ENCODE measurements around the gene RGS6.

RGS6 gene

GRCh38 chr14:72540836-72541235 is 608.6 kb downstream of the RGS6 start:
- H3K79me2 ChIP-seq (ENCODE audit: insufficient read depth, low read depth): no peaks in the 10 kb centered on the region
- H3K27me3 ChIP-seq (ENCODE audit: insufficient read depth, low read depth): no peaks in the 10 kb centered on the region
- no peaks in the 10 kb centered on the region for H3K36me3 ChIP-seq (ENCODE audit: insufficient read depth)
- no peak overlapping the region for H3K9ac ChIP-seq
- H3K4me1 ChIP-seq (ENCODE audit: low read depth, poor library complexity, severe bottlenecking): no peaks in the 10 kb centered on the region
- TF ChIP-seq, protein P1, sequence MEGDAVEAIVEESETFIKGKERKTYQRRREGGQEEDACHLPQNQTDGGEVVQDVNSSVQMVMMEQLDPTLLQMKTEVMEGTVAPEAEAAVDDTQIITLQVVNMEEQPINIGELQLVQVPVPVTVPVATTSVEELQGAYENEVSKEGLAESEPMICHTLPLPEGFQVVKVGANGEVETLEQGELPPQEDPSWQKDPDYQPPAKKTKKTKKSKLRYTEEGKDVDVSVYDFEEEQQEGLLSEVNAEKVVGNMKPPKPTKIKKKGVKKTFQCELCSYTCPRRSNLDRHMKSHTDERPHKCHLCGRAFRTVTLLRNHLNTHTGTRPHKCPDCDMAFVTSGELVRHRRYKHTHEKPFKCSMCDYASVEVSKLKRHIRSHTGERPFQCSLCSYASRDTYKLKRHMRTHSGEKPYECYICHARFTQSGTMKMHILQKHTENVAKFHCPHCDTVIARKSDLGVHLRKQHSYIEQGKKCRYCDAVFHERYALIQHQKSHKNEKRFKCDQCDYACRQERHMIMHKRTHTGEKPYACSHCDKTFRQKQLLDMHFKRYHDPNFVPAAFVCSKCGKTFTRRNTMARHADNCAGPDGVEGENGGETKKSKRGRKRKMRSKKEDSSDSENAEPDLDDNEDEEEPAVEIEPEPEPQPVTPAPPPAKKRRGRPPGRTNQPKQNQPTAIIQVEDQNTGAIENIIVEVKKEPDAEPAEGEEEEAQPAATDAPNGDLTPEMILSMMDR (conservative IDR thresholded peaks at IDR 0.05; ENCODE audit: low read depth, low read length): no peak
- no peak overlapping the region for H3K4me3 ChIP-seq (IDR thresholded peaks at IDR 0.05; ENCODE audit: insufficient read depth, low read depth, low read length)
- H3K27ac ChIP-seq: no peak overlapping the region
- H3K4me2 ChIP-seq: no peak overlapping the region
- no peak overlapping the region for H2AFZ ChIP-seq (ENCODE audit: low read depth)
- H4K20me1 ChIP-seq (ENCODE audit: insufficient read depth): no peaks in the 10 kb centered on the region

DNA sequence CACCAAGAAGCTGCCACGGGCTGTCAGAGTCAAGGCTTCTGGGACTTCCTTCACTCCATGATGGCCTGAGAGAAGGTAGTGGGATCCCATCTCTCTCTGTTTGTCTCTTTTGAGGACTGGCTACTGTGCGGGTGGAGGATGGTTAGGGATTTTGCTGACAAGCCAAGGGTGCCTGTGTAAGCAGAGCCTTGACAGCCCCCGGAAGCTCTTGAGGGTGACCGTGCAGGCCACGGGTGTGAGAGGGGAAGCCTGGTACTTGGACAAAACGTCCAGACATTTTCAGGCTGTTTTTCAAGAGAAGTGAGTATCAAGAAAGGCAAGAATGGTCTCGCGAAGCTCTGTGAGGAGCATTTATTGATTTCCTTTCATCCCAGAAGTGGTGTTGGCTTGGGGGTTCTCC is 609.3 kb downstream of the RGS6 start:
- Histone ChIP-seq H3K27ac (no peak overlapping the region), H3K4me2 (no peak overlapping the region), H3K4me3 (IDR thresholded peaks at IDR 0.05; ENCODE audit: insufficient read depth, low read depth, low read length) (no peak overlapping the region), H3K4me1 (ENCODE audit: low read depth, poor library complexity, severe bottlenecking) (no peaks in the 10 kb centered on the region), H3K79me2 (ENCODE audit: insufficient read depth, low read depth) (no peaks in the 10 kb centered on the region), H3K27me3 (ENCODE audit: insufficient read depth, low read depth) (no peaks in the 10 kb centered on the region), H3K36me3 (ENCODE audit: insufficient read depth) (no peaks in the 10 kb centered on the region), H2AFZ (ENCODE audit: low read depth) (no peak overlapping the region), H4K20me1 (ENCODE audit: insufficient read depth) (no peaks in the 10 kb centered on the region), H3K9ac (no peak overlapping the region)
- TF ChIP-seq, protein P1 (conservative IDR thresholded peaks at IDR 0.05; ENCODE audit: low read depth, low read length): no peak

DNA sequence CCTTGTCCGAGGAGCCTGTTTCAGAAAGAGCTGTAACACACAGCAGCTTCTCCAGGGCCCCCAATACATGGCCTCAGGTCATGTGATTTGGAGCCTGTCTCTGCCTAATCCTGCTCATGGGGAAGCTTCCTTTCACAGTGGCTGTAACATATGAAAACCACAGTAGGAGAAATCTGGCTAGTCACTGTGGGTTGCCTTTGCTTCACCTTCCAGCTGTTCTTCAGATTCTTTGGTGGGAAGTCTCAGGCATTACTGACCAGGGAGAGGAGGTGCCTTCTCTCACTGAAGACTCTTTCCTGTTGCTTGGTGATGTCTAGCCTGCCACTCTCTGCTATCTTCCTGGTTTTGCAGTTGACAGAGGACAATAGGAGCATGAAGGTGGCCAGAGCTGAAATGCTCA is 611.1 kb downstream of the RGS6 start:
- Histone ChIP-seq H3K36me3 (ENCODE audit: insufficient read depth) (no peaks in the 10 kb centered on the region), H3K27ac (no peak overlapping the region), H2AFZ (ENCODE audit: low read depth) (no peak overlapping the region), H4K20me1 (ENCODE audit: insufficient read depth) (no peaks in the 10 kb centered on the region), H3K4me1 (ENCODE audit: low read depth, poor library complexity, severe bottlenecking) (no peaks in the 10 kb centered on the region), H3K27me3 (ENCODE audit: insufficient read depth, low read depth) (no peaks in the 10 kb centered on the region), H3K9ac (no peak overlapping the region), H3K4me2 (no peak overlapping the region), H3K4me3 (IDR thresholded peaks at IDR 0.05; ENCODE audit: insufficient read depth, low read depth, low read length) (no peak overlapping the region), H3K79me2 (ENCODE audit: insufficient read depth, low read depth) (no peaks in the 10 kb centered on the region)
- TF ChIP-seq, protein P1 (conservative IDR thresholded peaks at IDR 0.05; ENCODE audit: low read depth, low read length): no peak

GRCh38 chr14:72544615-72545387 is 612.6 kb downstream of the RGS6 start:
- no peaks in the 10 kb centered on the region for H4K20me1 ChIP-seq (ENCODE audit: insufficient read depth)
- H2AFZ ChIP-seq (ENCODE audit: low read depth): no peak overlapping the region
- no peaks in the 10 kb centered on the region for H3K36me3 ChIP-seq (ENCODE audit: insufficient read depth)
- H3K79me2 ChIP-seq (ENCODE audit: insufficient read depth, low read depth): no peaks in the 10 kb centered on the region
- no peak overlapping the region for H3K9ac ChIP-seq
- H3K4me3 ChIP-seq (IDR thresholded peaks at IDR 0.05; ENCODE audit: insufficient read depth, low read depth, low read length): no peak overlapping the region
- no peaks in the 10 kb centered on the region for H3K4me1 ChIP-seq (ENCODE audit: low read depth, poor library complexity, severe bottlenecking)
- no peaks in the 10 kb centered on the region for H3K27me3 ChIP-seq (ENCODE audit: insufficient read depth, low read depth)
- no peak overlapping the region for H3K4me2 ChIP-seq
- TF ChIP-seq, protein P1 (conservative IDR thresholded peaks at IDR 0.05; ENCODE audit: low read depth, low read length): no peak
- H3K27ac ChIP-seq: no peak overlapping the region
